ENCODE data around the gene PLEKHG3. TPM values are rescaled to one million over a fixed set of nuclear protein-coding genes. Genes with fewer than 3 reads are reported as not detected.

The PLEKHG3 gene
- total and polyA plus RNA-seq, 9 donors = 17.5 to 92.9 (median 67.7) TPM

DNA sequence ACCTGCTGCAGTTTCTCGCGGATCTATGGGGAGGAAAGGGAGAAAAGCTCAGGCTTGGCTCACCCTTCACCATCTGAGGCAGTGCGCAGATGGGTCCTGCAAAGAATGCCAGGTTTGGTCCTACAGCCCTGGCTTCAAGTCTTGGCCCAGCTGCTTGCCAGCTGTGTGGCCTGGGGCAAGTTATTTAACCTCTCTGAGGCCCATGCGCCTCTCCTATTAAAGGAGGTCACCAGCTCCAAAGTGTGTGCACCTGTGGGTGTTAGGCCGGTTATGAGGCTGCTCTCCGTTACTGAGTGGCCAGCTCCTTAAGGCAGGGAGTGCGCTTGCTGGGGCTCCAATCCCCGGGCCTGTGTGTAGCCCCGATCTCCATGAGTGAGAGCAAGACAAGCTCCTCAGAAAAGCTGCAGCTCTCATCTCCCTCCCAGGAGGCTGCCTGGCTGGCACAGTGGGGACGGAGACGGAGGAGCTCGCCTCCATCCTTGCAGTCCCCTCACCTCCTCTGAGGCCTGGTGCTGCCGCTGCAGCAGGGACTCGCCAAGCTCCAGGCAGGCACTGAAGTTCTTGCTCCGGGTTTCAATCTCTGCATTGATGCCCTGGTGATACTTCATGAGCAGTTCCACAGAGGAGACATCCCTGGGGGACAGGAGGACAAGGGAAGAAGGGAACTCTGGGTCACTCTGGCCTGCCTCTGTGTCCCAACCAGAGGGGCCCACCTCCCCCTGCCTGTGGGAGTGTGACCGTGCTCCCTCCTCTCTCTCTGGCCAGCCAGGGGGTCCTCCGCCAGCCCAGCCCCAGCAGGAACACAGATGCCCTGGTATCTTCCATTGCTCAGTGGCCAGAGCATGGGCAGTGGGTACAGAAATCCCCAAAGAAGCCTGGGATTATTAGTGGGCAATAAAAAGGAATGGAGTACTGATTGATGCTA, 65.1 kb downstream of the PLEKHG3 start:
- TF ChIP-seq EP300 (IDR thresholded peaks at IDR 0.05) = no peak
- TF ChIP-seq, protein P1, sequence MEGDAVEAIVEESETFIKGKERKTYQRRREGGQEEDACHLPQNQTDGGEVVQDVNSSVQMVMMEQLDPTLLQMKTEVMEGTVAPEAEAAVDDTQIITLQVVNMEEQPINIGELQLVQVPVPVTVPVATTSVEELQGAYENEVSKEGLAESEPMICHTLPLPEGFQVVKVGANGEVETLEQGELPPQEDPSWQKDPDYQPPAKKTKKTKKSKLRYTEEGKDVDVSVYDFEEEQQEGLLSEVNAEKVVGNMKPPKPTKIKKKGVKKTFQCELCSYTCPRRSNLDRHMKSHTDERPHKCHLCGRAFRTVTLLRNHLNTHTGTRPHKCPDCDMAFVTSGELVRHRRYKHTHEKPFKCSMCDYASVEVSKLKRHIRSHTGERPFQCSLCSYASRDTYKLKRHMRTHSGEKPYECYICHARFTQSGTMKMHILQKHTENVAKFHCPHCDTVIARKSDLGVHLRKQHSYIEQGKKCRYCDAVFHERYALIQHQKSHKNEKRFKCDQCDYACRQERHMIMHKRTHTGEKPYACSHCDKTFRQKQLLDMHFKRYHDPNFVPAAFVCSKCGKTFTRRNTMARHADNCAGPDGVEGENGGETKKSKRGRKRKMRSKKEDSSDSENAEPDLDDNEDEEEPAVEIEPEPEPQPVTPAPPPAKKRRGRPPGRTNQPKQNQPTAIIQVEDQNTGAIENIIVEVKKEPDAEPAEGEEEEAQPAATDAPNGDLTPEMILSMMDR (IDR thresholded peaks at IDR 0.05) = no peak
- no peak for TF ChIP-seq POLR2A (IDR thresholded peaks at IDR 0.05)
- Histone ChIP-seq H3K27ac (no peak overlapping the region), H3K27me3 (no peaks in the 10 kb centered on the region), H3K4me3 (no peak overlapping the region), H3K4me1 (ENCODE audit: insufficient read depth) (no peaks in the 10 kb centered on the region), H3K9me3 (no peaks in the 10 kb centered on the region), H3K36me3 (no peaks in the 10 kb centered on the region)
- DNase-seq = peak in 1 of 5 donors; percentile 19
- intact Hi-C loops (cut with DNase I) = loop anchor here in 1 of 4 donors (5.0 kb wide), 1 partner anchor 97 kb away; no protein-coding TSS in a partner anchor
- WGBS, 3 donors = 83 to 90% (median 85%) methylated on average over 17 of the region's 17 CpGs

DNA sequence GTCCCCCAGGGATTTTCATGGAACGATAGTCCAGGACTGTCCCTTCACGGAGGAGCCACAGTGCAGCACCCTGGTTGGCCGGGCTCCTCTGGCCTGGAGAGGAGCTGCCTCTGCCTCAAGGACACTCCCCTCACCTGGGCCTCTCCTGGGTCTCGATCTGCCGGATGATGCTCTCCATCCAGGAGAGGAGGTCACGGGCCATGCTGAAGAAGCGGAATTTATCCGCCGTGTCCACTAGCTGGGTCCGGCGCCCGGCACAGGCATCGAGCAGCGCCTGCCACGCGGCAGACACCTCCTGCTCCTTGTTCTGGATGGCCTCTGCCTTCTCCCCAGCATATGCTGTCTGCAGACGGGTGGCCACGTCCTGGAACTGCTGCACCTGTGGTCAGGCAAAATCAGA, 66.5 kb downstream of the PLEKHG3 start:
- Histone ChIP-seq H3K9me3 (no peaks in the 10 kb centered on the region), H3K4me1 (ENCODE audit: insufficient read depth) (no peaks in the 10 kb centered on the region), H3K36me3 (no peaks in the 10 kb centered on the region), H3K4me3 (no peak overlapping the region), H3K27me3 (no peaks in the 10 kb centered on the region), H3K27ac (no peak overlapping the region)
- intact Hi-C loops (cut with DNase I) = no loop called here
- DNase-seq = no peak
- TF ChIP-seq EP300 (IDR thresholded peaks at IDR 0.05) (no peak), POLR2A (IDR thresholded peaks at IDR 0.05) (no peak)
- TF ChIP-seq, protein P1 (IDR thresholded peaks at IDR 0.05) = no peak
- WGBS, 3 donors = 83 to 88% (median 86%) methylated on average over 18 of the region's 18 CpGs

DNA sequence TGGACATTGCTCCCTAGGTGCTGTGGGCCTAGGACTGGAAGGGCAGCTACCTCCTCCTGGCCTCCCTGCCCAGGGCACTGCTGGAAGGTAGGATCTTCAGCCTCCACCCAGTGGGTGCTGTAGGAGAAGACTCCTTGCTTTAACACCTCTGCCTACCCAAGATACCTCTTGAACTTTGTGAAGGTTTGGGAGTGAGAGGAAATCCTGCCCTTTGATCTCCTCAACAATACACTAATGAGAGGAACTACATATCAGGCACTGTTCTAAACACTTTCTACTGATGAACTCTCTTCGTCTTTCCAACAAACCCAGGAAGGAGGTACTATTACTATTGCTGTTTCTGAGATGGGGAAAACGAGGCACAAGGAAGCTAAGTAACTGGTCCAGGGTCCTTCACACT, 66.9 kb downstream of the PLEKHG3 start:
- Histone ChIP-seq H3K27ac (no peak overlapping the region), H3K4me1 (ENCODE audit: insufficient read depth) (no peaks in the 10 kb centered on the region), H3K9me3 (no peaks in the 10 kb centered on the region), H3K27me3 (no peaks in the 10 kb centered on the region), H3K36me3 (no peaks in the 10 kb centered on the region), H3K4me3 (no peak overlapping the region)
- intact Hi-C loops (cut with DNase I) = no loop called here
- WGBS, 3 donors = 63 to 86% (median 65%) methylated on average over 2 of the region's 2 CpGs
- no peak for DNase-seq
- TF ChIP-seq POLR2A (IDR thresholded peaks at IDR 0.05) (no peak), EP300 (IDR thresholded peaks at IDR 0.05) (no peak)
- TF ChIP-seq, protein P1 (IDR thresholded peaks at IDR 0.05) = no peak

DNA sequence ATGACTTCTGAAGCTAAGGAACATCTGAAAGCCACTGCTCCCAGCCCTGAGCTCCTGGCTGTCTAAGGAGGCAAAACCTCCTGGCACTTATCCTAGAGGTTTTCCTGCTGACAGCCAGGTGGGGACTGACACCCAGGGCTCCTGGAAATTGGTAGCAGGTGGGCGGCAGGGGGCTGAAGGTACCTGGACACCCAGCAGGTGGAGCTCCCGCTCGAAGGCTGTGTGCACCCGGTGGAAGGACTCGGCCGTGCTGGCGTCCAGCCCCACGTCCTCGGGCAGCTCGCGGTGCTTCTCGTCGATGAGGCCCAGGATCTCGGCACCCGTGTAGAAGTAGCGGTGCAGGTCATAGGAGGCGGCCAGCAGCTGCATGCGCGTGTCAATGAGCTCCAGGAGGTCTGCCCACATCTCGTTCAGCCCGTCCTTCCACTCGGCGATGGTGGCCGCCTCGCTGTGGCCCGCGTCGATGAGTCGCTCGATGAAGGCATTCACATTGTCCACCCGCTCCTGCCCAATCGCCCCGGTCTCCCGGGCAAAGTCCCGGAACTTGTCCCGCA, 68.2 kb downstream of the PLEKHG3 start:
- WGBS, 3 donors = 89 to 94% (median 93%) methylated on average over 34 to 36 of the region's 36 CpGs
- peak in 1 of 5 donors; percentile 29 for DNase-seq
- TF ChIP-seq, protein P1 (IDR thresholded peaks at IDR 0.05) = no peak
- no peak for TF ChIP-seq EP300 (IDR thresholded peaks at IDR 0.05)
- TF ChIP-seq POLR2A (IDR thresholded peaks at IDR 0.05) = no peak
- Histone ChIP-seq H3K4me1 (ENCODE audit: insufficient read depth) (no peaks in the 10 kb centered on the region), H3K36me3 (no peaks in the 10 kb centered on the region), H3K27ac (no peak overlapping the region), H3K4me3 (no peak overlapping the region), H3K27me3 (no peaks in the 10 kb centered on the region), H3K9me3 (no peaks in the 10 kb centered on the region)
- intact Hi-C loops (cut with DNase I) = no loop called here
